KOPT-K1 (cell line): Measurements from ENCODE around the gene MRPL37.

Experiments used
- H3K27ac ChIP-seq: fragments of 200-600 bp; sonication (generic); 2 replicates; pipeline ENCODE4 v1.5.1; 2016; ENCODE audit warnings: antibody characterized with exemption, mild to moderate bottlenecking, low read depth, low read length; ENCODE audit not compliant: poor library complexity, severe bottlenecking
- H3K36me3 ChIP-seq: fragments of 200-600 bp; sonication (generic); 2 replicates; pipeline ENCODE4 v1.5.1; 2017; ENCODE audit warnings: antibody characterized with exemption, mild to moderate bottlenecking, low read length, moderate library complexity; ENCODE audit not compliant: insufficient read depth
- H3K9me3 ChIP-seq: fragments of 200-600 bp; sonication (generic); 2 replicates; pipeline ENCODE4 v1.5.1; 2017; ENCODE audit warnings: antibody characterized with exemption, low read length, mild to moderate bottlenecking; ENCODE audit not compliant: insufficient read depth, poor library complexity, severe bottlenecking

Gene MRPL37

GRCh38 chr1:54237586-54237985, 37.6 kb downstream of the MRPL37 start:
- Histone ChIP-seq H3K27ac (no peak overlapping the region), H3K36me3 (peaks cover 81% of the 10 kb centered on the region), H3K9me3 (no peaks in the 10 kb centered on the region)

GRCh38 chr1:54238353-54239034, 38.5 kb downstream of the MRPL37 start:
- no peak overlapping the region for H3K27ac ChIP-seq
- no peaks in the 10 kb centered on the region for H3K9me3 ChIP-seq
- H3K36me3 ChIP-seq, result peaks cover 90% of the 10 kb centered on the region

GRCh38 chr1:54239035-54239383, 39.0 kb downstream of the MRPL37 start:
- H3K36me3 ChIP-seq, result peaks cover 95% of the 10 kb centered on the region
- H3K9me3 ChIP-seq, result no peaks in the 10 kb centered on the region
- H3K27ac ChIP-seq, result no peak overlapping the region

GRCh38 chr1:54239631-54240031, 39.7 kb downstream of the MRPL37 start:
- H3K27ac ChIP-seq, result no peak overlapping the region
- no peaks in the 10 kb centered on the region for H3K9me3 ChIP-seq
- H3K36me3 ChIP-seq, result peaks cover 97% of the 10 kb centered on the region

- Histone ChIP-seq H3K27ac (no peak overlapping the region), H3K36me3 (peaks cover 98% of the 10 kb centered on the region), H3K9me3 (no peaks in the 10 kb centered on the region)
Observed at GRCh38 chr1:54240741-54241335, 40.9 kb downstream of the MRPL37 start.

GRCh38 chr1:54241364-54241763, 41.4 kb downstream of the MRPL37 start:
- Histone ChIP-seq H3K9me3 (no peaks in the 10 kb centered on the region), H3K36me3 (peaks cover 98% of the 10 kb centered on the region)

GRCh38 chr1:54243022-54243421, 43.1 kb downstream of the MRPL37 start:
- H3K27ac ChIP-seq, result no peak overlapping the region
- peaks cover 98% of the 10 kb centered on the region for H3K36me3 ChIP-seq
- H3K9me3 ChIP-seq, result no peaks in the 10 kb centered on the region

More at GRCh38 chr1:54241364-54241763, 41.4 kb downstream of the MRPL37 start:
- no peak overlapping the region for H3K27ac ChIP-seq

GRCh38 chr1:54244655-54245054, 44.7 kb downstream of the MRPL37 start:
- H3K27ac ChIP-seq, result no peak overlapping the region
- peaks cover 96% of the 10 kb centered on the region for H3K36me3 ChIP-seq
- H3K9me3 ChIP-seq, result no peaks in the 10 kb centered on the region

GRCh38 chr1:54245501-54245900, 45.5 kb downstream of the MRPL37 start:
- no peak overlapping the region for H3K27ac ChIP-seq
- H3K36me3 ChIP-seq, result peaks cover 98% of the 10 kb centered on the region
- H3K9me3 ChIP-seq, result no peaks in the 10 kb centered on the region

- Histone ChIP-seq H3K9me3 (no peaks in the 10 kb centered on the region), H3K36me3 (peaks cover 98% of the 10 kb centered on the region), H3K27ac (no peak overlapping the region)
Observed at GRCh38 chr1:54246116-54246721, 46.3 kb downstream of the MRPL37 start.

GRCh38 chr1:54247863-54248515, 48.0 kb downstream of the MRPL37 start:
- H3K36me3 ChIP-seq, result peaks cover 98% of the 10 kb centered on the region
- no peak overlapping the region for H3K27ac ChIP-seq
- H3K9me3 ChIP-seq, result no peaks in the 10 kb centered on the region

GRCh38 chr1:54248966-54249365, 49.0 kb downstream of the MRPL37 start:
- no peaks in the 10 kb centered on the region for H3K9me3 ChIP-seq
- no peak overlapping the region for H3K27ac ChIP-seq
- H3K36me3 ChIP-seq, result peaks cover 96% of the 10 kb centered on the region

- peaks cover 95% of the 10 kb centered on the region for H3K36me3 ChIP-seq
- no peak overlapping the region for H3K27ac ChIP-seq
- H3K9me3 ChIP-seq, result no peaks in the 10 kb centered on the region
Observed at GRCh38 chr1:54249819-54250435, 50.0 kb downstream of the MRPL37 start.

- H3K27ac ChIP-seq, result no peak overlapping the region
- peaks cover 95% of the 10 kb centered on the region for H3K36me3 ChIP-seq
Observed at GRCh38 chr1:54250670-54251069, 50.7 kb downstream of the MRPL37 start.

GRCh38 chr1:54252371-54252936, 52.5 kb downstream of the MRPL37 start:
- no peak overlapping the region for H3K27ac ChIP-seq

More at GRCh38 chr1:54250670-54251069, 50.7 kb downstream of the MRPL37 start:
- no peaks in the 10 kb centered on the region for H3K9me3 ChIP-seq

More at GRCh38 chr1:54252371-54252936, 52.5 kb downstream of the MRPL37 start:
- Histone ChIP-seq H3K9me3 (no peaks in the 10 kb centered on the region), H3K36me3 (peaks cover 95% of the 10 kb centered on the region)
